Esophagus squamous epithelium (tissue), 5 donors: ENCODE data around the gene ARHGAP25. TPM values are rescaled to one million over a fixed set of nuclear protein-coding genes. Genes with fewer than 3 reads are reported as not detected.
A peak's percentile ranks its signal among the peaks of the same experiment; 100 is the strongest.

ENCODE experiments used
- DNase-seq: peaks from one replicate; lab custom pipeline; 2025; lab: John Stamatoyannopoulos, UW
- H3K27ac ChIP-seq, 4 donors: fragments of 200-600 bp; sonication (generic); one replicate each; pipeline ENCODE4 v1.5.1; 2016 to 2019; ENCODE audit warnings: mild to moderate bottlenecking in 1 of 4
- H3K27me3 ChIP-seq, 4 donors: fragments of 200-600 bp; sonication (generic); 1 replicate in 3 of 4; 2 replicates in 1 of 4; pipeline versions ENCODE4 v1.5.1 to v1.6.0; 2017 to 2021; ENCODE audit warnings: antibody characterized with exemption in 1 of 4
- H3K36me3 ChIP-seq, 3 donors: fragments of 200-600 bp; sonication (generic); one replicate each; pipeline ENCODE4 v1.5.1; 2016 to 2019
- H3K4me1 ChIP-seq, 3 donors: fragments of 200-600 bp; sonication (generic); one replicate each; pipeline ENCODE4 v1.5.1; 2017 to 2019
- H3K4me3 ChIP-seq, 4 donors: fragments of 200-600 bp; sonication (generic); 1 replicate in 3 of 4; 2 replicates in 1 of 4; pipeline ENCODE4 v1.5.1; 2016 to 2019; ENCODE audit warnings: mild to moderate bottlenecking in 2 of 4, moderate library complexity in 1 of 4
- H3K9me3 ChIP-seq, 3 donors: fragments of 200-600 bp; sonication (generic); one replicate each; pipeline ENCODE4 v1.5.1; 2016 to 2019
- CTCF ChIP-seq, 6 experiments: fragments of 450-650 bp in 4 of 6; fragments of 200-600 bp in 2 of 6; sonication (generic) in 2 of 6; IDR thresholded peaks; one replicate each; pipeline ENCODE4 v1.5.1; 2016 to 2019; ENCODE audit warnings: antibody characterized with exemption in 6 of 6, mild to moderate bottlenecking in 4 of 6, moderate library complexity in 4 of 6
- POLR2A ChIP-seq, 4 donors: fragments of 450-650 bp; IDR thresholded peaks; one replicate each; pipeline ENCODE4 v1.6.1; 2017; ENCODE audit warnings: antibody characterized with exemption in 4 of 4, mild to moderate bottlenecking in 4 of 4, moderate library complexity in 3 of 4
- WGBS, 2 donors: methylation state at CpG; one replicate each; pipeline ENCODE4 v1.1.5; 2018; 5-methylcytosine and 5-hydroxymethylcytosine counted together
- intact Hi-C: fragments of 100-400 bp; cut with DNase I; formaldehyde crosslinking; loops from one replicate; pipeline ENCODE4 v1.15.0; 2022
- total RNA-seq, 4 donors: library from RNA; depleted of rRNA; stranded (reverse); fragments of >200 nt; gene quantifications; one replicate each; pipeline ENCODE4 v1.1.0, GENCODE V29; 2016
- donor health status: DM: yes; HTN: yes; CAD: no.

ARHGAP25 gene
- total RNA-seq, 4 donors from 2014 or later = 3.2 to 9.0 (median 5.5) TPM

DNA sequence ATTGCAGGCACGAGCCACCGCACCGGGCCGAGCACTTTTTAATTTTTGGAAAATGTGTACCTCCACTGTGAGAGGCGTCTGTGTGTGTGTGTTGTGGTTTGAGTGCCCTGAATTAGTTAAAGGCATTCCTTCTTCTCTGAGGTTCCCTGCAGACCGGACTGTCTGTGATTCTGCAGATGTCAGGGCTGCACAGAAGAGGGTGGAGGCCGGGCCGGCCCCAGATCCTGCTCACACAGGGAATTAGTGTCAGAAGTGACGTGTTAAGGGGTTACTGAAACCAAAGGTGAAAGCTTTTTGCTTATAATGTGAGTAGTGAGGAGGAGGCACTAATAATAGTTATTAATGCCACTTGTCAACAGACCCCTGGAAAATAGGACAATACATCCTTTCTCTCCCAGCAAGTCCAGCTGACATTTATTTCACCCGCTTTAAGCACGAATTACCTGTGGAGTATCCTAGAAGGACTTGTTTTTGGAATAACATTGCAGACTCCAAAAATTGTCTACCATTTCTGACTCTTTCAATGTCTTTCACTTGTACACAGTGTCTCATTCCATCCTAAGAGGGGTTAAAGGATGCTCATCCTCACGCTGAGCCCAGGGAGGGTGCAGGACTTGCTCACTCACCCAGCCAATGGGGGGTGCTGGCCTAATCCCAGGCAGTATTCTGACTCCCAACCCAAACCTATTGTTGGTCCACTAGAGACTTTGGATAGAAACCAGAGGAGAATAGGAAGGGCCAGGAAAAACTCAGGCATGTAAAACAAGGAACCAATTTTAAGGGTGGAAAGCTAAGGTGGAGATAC, 16.2 kb downstream of the ARHGAP25 start:
- intact Hi-C loops = loop anchor here (5.0 kb wide), 1 partner anchor 162 kb away; no protein-coding TSS in a partner anchor

GRCh38 chr2:68751397-68752339, 17.1 kb downstream of the ARHGAP25 start:
- Histone ChIP-seq H3K9me3 (no peaks in the 10 kb centered on the region), H3K4me1 (peaks cover 0 to 31% (median 18%) of the 10 kb centered on the region in 3 donors), H3K27ac (peak overlapping the region in 3 of 4 donors; percentile 36 to 68 (median 63)), H3K36me3 (no peaks in the 10 kb centered on the region), H3K27me3 (no peaks in the 10 kb centered on the region), H3K4me3 (no peak overlapping the region)
- TF ChIP-seq POLR2A (IDR thresholded peaks at IDR 0.05) (no peak), CTCF (IDR thresholded peaks at IDR 0.05) (peak; percentile 90 to 95 (median 94))
- peak; percentile 36 for DNase-seq
- 7 to 26% methylated on average over 10 to 15 of the region's 15 CpGs for WGBS, 2 donors
- intact Hi-C loops = loop anchor here (5.0 kb wide), 1 partner anchor 161 kb away; no protein-coding TSS in a partner anchor

More for the DNA sequence above, 16.2 kb downstream of the ARHGAP25 start:
- TF ChIP-seq CTCF (IDR thresholded peaks at IDR 0.05) = no peak
- TF ChIP-seq POLR2A (IDR thresholded peaks at IDR 0.05) = no peak
- Histone ChIP-seq H3K4me3 (no peak overlapping the region), H3K36me3 (no peaks in the 10 kb centered on the region), H3K9me3 (no peaks in the 10 kb centered on the region), H3K27me3 (no peaks in the 10 kb centered on the region), H3K27ac (peak overlapping the region in 3 of 4 donors; percentile 36 to 68 (median 63)), H3K4me1 (peaks cover 0 to 32% (median 18%) of the 10 kb centered on the region in 3 donors)
- 87% methylated on average over 8 to 10 of the region's 12 CpGs for WGBS, 2 donors
- DNase-seq = no peak

GRCh38 chr2:68753318-68753717, 18.7 kb downstream of the ARHGAP25 start:
- H3K27me3 ChIP-seq = no peaks in the 10 kb centered on the region
- no peaks in the 10 kb centered on the region for H3K9me3 ChIP-seq
- no peaks in the 10 kb centered on the region for H3K36me3 ChIP-seq
- DNase-seq = no peak
- TF ChIP-seq POLR2A (IDR thresholded peaks at IDR 0.05) (no peak), CTCF (IDR thresholded peaks at IDR 0.05) (no peak)
- no peak overlapping the region for H3K27ac ChIP-seq
- no peak overlapping the region for H3K4me3 ChIP-seq
- intact Hi-C loops = loop anchor here (5.0 kb wide), 1 partner anchor 159 kb away; no protein-coding TSS in a partner anchor
- 52 to 59% methylated on average over 4 of the region's 4 CpGs for WGBS, 2 donors
- H3K4me1 ChIP-seq = peaks cover 0 to 20% (median 8%) of the 10 kb centered on the region in 3 donors

GRCh38 chr2:68755071-68755470, 20.5 kb downstream of the ARHGAP25 start:
- intact Hi-C loops = no loop called here
- no peaks in the 10 kb centered on the region for H3K36me3 ChIP-seq
- H3K27me3 ChIP-seq = no peaks in the 10 kb centered on the region
- H3K4me1 ChIP-seq = peaks cover 0 to 17% (median 4%) of the 10 kb centered on the region in 3 donors
- H3K9me3 ChIP-seq = no peaks in the 10 kb centered on the region
- no peak overlapping the region for H3K4me3 ChIP-seq
- TF ChIP-seq CTCF (IDR thresholded peaks at IDR 0.05) (no peak), POLR2A (IDR thresholded peaks at IDR 0.05) (no peak)
- no peak overlapping the region for H3K27ac ChIP-seq
- DNase-seq = no peak
